Activated CD4-positive, alpha-beta T cell treated with anti-CD3 and anti-CD28 coated beads for 48 hours (primary cell): ENCODE results near the gene ICOSLG.
"Not testable (repeated sequence)": the region's sequence is repeated elsewhere in the genome, so short reads cannot be mapped to it uniquely, and the experiment has no call there.

Source experiments
- DNase-seq: peaks from one replicate; pipeline ENCODE4 v3.0.0-alpha.2; 2020

The ICOSLG gene

GRCh38 chr21:44220674-44221073 lies 20.1 kb downstream of the ICOSLG start:
- DNase-seq, result not testable (repeated sequence)

- not testable (repeated sequence) for DNase-seq
These were observed 22.3 kb downstream of the ICOSLG start for GRCh38 chr21:44218461-44218860.

- not testable (repeated sequence) for DNase-seq
These were observed 28.8 kb downstream of the ICOSLG start for GRCh38 chr21:44211978-44212377.

- DNase-seq, result not testable (repeated sequence)
These were observed 29.2 kb downstream of the ICOSLG start for GRCh38 chr21:44211574-44211973.

DNA sequence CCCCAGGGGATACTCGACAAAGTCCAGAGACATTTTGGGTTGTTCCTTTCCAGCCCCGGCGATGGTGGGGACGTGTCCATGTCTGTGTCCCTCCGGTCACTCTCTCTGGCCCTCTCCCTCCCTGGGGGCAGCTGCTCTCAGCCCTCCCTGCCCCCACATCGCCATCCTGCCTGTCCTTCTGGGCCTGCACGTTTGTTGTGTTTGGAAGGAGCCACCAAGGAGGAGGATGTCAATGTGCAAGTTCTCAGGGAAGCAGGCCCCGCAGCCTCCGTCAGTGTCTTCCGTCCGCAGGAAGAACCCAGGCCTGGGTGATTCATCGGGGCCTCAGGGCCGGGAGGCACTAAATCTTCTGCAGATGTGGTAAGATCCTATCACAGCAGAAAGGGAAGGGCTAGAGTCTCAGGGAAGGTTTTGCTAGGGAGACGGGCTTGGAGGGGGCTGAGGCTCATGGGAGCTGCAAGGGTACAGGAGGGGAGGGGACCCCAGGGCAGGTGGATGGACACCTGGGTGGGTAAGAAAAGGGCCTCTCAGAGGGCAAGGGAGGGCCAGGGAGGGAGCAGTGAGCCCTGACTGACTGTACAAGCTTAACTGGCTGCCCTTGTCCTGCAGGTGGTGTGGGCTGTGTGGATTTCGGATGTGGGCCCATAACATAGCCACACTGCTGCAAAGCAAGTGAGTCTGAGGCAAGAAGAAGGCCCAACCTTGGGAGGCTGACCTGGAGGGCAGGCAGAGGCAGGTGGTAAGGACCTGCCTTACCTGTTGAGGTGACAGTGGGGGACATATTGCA lies 32.7 kb downstream of the ICOSLG start:
- peak; percentile 2 for DNase-seq

DNA sequence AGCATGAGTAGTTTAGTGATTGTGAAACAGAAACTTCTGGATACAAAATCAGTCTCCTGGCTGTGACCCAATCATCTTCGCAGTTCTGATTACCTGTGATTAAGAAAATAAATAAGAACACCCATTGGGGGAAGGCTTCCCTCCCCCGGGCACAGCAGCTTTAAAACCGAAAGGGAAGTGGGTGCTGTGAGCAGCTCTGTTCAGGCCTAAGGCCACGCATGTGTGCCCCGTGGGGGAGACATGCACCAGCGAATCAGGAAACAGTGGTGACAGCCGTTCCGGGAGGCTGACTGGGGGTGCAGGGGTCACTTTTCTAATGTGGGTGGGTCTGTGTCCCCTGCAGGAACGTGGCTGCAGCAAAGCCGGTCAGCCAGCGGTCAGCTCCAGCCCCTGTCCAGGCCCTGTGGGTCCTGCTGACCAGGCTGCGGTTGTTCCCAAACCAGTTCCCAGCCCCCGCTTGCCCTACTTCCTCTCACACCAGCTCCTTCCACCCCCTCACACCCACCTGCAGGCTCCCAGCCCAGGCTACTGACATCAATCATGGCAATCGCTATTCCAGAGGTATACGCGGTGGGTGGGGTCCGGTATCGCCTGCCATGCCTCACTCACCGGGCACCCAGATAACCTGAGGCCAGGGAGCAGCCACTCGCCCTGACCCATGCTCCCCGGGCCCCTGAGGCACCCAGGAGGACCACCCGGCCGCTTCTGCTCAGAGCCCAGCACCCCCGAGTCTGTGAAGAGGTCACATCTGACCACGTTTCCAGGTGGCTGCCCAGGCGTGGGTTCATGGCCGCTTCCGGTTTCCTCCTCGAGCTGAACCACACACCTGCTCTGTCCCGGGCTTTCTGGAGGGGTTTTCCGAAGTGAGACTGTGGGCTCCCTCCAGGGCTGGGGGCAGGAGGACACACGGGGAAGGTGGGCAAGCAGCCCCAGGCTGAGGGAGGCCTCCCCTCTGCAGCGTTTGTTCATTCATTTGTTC lies 33.8 kb downstream of the ICOSLG start:
- DNase-seq, result not testable (repeated sequence)

DNA sequence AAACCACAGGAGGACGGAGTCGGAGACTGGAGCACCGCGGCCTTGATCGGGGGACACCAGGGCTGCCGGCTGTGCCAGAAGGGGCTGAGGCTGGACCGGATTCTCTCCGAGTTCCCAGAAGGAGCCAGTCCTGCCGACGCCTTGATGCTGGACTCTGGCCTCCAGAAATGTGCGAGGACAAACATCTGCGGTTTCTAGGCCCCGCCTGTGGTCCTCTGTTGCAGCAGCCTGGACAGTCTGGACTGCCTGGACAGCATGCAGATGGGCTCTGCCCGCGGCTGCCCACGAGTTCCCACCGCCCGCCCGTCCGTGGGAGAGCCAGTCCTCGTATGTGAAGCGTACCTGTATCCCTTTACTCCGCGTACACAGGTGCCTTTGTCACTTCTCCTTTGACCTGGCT lies 34.6 kb downstream of the ICOSLG start:
- not testable (repeated sequence) for DNase-seq

DNA sequence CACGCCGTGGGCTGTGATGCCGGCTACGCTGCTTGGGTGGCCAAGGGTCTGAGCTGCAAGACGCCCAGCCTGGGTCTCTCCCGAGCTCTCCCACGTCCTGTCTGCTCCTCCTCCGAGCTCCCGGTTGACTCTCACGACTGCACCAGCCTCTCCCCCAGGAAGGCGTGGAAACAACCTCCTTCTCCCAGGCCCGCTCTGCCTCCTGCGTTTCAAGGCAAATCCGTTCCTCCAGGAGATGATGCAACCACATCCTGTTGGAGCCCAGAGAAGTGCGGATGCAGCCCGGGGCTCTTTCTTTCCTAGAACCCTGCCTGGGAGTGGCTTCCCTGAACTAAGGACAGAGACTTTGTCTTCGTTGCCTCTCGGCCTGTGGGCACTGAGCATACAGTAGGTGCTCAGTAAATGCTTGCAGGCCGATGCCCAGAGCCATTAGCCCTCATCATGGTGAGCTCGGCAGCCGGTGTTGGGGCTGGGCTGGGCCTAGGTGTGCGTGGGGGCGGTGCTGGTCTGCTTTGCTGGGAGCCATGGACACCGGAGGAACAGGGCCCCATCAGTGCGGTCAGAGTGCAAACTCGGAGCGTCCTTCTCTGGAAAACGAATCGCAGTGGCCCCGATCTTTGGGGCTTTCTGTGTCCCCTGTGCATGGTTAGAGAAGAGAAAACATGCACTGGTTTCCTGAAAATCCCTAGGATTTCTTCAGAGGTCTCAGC lies 38.0 kb downstream of the ICOSLG start:
- not testable (repeated sequence) for DNase-seq

- DNase-seq, result not testable (repeated sequence)
These were observed 40.7 kb downstream of the ICOSLG start for GRCh38 chr21:44199997-44200396.

GRCh38 chr21:44199448-44199847 lies 41.3 kb downstream of the ICOSLG start:
- DNase-seq, result no peak

DNA sequence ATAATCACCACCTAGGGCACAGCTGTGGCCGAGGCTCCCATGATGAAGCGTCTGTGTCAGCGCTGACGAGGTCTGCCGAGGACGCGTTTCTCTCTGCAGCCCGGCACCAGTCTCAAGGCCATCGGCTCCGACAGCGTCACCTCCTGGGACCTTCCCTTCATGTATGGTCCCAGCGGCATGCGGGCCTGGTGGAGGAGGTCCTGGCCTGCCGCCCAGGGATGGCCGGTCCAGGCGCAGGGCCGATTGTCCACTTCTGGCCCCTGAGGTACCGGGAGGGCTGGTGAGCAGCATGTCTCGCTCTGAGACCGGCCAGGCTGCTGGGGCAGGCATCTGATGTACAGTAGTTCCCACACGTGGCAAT lies 43.6 kb downstream of the ICOSLG start:
- not testable (repeated sequence) for DNase-seq

- DNase-seq, result peak; percentile 79
These were observed 44.3 kb downstream of the ICOSLG start for GRCh38 chr21:44196212-44197155.

- not testable (repeated sequence) for DNase-seq
These were observed 45.9 kb downstream of the ICOSLG start for GRCh38 chr21:44194888-44195287.

- DNase-seq, result not testable (repeated sequence)
These were observed 46.3 kb downstream of the ICOSLG start for GRCh38 chr21:44194451-44194850.

GRCh38 chr21:44193108-44193507 lies 47.6 kb downstream of the ICOSLG start:
- DNase-seq, result not testable (repeated sequence)

DNA sequence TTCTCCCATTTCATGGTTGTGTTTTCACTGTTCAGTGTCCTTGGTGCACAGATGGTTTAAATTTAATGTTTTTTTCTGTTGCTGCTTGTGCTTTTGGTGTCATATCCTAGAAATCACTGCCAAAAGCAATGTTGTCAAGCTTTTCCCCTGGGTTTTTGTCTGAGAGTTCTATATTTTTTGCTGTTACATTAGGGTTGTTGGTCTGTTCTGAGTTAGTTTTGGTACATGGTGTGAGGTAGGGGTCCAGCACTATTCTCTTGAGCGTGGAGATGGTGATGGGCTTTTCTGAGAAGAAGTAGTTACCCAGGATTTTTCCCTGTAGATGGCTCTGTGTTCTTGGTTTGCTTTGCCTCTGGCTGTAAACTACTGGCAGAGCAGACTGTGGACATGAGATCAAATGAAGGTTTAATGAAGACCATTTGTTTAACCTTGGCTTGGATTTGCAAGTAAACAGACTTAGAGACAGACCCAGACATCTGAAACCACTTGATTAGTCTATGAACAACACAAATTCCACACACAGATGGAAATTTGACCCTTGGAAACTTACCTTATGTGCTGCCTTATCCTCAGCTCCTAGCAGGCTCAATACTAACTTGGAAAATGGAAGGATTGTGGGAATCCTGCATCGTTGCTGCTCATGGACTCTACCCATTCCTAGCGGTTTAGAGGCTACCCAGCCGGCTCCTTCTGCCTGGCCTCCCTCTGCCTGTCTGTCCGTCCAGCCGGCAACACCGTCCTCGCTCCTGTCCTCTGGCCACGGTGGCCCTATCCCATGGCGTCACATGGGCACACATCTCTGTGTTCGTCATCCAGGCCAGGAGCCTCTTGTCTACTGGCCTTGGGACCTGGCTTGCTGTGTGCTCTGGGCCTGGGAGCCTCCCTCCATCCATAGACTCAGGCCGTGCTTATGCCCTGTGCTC lies 50.1 kb downstream of the ICOSLG start:
- DNase-seq, result not testable (repeated sequence)

- not testable (repeated sequence) for DNase-seq
These were observed 55.9 kb downstream of the ICOSLG start for GRCh38 chr21:44184862-44185261.

DNA sequence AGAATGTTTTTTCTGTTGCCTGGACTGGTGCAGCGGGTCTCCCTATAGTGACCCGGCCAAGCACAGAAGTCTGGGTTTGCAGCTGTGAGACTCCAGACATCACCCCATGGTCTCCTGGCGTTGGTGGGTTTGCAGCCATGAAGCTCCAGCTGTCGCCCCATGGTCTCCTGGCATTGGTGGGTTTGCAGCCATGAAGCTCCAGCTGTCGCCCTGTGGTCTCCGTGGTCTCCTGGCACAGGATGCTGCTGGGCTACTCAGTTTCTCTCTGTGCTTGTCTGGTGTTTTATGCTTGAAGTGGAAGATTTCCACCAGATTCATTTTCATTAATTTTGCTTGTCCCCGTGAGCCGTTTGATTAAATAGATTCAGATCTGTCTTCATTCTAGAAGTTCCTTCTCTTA lies 58.5 kb downstream of the ICOSLG start:
- not testable (repeated sequence) for DNase-seq

GRCh38 chr21:44181506-44181905 lies 59.2 kb downstream of the ICOSLG start:
- not testable (repeated sequence) for DNase-seq

DNA sequence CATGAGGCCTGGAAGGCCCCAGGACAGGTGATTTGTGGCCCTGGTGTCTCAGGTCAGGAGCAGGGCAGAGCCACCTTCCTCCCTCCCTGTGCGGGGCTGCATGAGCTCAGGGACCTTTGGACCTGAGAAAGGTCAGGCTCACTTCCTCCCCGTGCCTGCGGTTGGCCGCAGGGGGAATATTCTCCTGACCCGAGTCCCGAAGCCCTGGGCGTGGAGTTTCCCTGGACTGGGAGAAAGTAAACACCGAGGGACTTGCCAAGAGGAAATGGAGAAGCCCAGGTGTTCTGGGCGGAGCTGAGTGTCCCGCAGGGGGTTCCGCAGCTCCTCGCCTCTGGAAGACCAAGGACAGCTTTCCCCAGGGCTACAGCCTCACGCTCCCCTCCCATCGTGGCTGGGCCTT lies 64.6 kb downstream of the ICOSLG start:
- not testable (repeated sequence) for DNase-seq

DNA sequence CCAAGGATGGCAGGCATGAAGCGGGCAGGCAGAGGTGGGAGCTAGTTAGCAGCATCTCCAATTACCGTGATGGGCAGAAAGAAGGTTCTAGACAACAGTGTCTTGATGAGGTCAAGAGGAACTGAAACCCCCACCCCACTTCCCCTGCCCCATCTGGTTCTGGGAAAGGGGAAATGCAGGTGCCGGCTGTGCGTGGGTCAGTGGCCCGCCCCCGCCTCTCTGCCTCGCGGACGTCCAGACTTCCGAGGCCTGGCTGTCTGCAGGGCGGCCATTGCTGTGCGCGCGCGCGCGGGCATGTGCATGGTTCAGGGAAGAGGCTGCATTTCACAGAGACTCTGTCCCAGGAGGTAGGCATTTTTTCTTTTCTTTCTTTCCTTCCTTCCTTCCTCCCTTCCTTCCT lies 65.6 kb downstream of the ICOSLG start:
- not testable (repeated sequence) for DNase-seq
